ENCODE measurements around the gene PPM1N. TPM values are rescaled to one million over a fixed set of nuclear protein-coding genes. Genes with fewer than 3 reads are reported as not detected.

The PPM1N gene
- total and polyA plus RNA-seq, 2 of the 4 experiments (the other 2 are of a cell fraction), result 0.90 to 1.6 TPM

DNA sequence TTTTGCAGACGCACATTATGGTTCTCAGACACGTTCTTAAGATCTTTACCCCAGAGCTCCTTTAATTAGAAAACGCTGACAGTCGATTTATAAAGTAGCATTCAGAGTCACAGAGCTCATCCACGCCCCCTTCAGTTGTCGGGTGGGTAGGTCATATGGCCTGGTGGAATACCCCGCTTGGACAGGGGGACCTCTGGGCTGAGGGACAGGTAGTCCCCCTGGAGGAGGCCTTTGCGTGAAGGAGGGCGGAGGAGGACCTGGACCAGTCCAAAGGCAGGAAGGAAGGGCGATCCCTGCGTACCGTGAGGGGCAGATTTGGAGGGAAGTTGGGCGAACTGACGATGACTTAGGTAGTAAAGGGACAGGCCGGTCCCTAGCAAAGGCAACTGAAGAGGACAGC lies 29.5 kb downstream of the PPM1N start:
- Histone ChIP-seq H2BK120ac (ENCODE audit: low read depth, low read length) (no peak overlapping the region), H3K27me3 (ENCODE audit: control insufficient read depth, insufficient read depth, low read length) (no peaks in the 10 kb centered on the region), H4K8ac (ENCODE audit: low read depth in 2 of 2, low read length in 2 of 2) (no peak overlapping the region; a peak in 1 of 4 replicates), H2BK5ac (ENCODE audit: low read depth, low read length, poor library complexity, severe bottlenecking) (no peak overlapping the region), H2AFZ (replicated peaks; ENCODE audit: low read length, poor library complexity) (no peak overlapping the region), H3K4me3 (ENCODE audit: insufficient read depth, low read depth, low read length) (no peak overlapping the region), H3K56ac (ENCODE audit: extremely low read depth, insufficient read depth, low read length) (no peak overlapping the region), H3K14ac (replicated peaks; ENCODE audit: low read depth, low read length) (no peak overlapping the region), H3K27ac (ENCODE audit: insufficient read depth, low read length) (no peak overlapping the region), H4K20me1 (ENCODE audit: insufficient read depth, low read length) (peaks cover 39% of the 10 kb centered on the region), H3K4ac (ENCODE audit: low read depth, low read length) (no peak overlapping the region), H3K9me1 (ENCODE audit: insufficient read depth, low read length) (0 out of 2 replicates have a peak, but pooled peaks cover 4% of the 10 kb centered on the region), H2AK5ac (ENCODE audit: low read depth, low read length) (no peak overlapping the region), H3K79me1 (ENCODE audit: low read depth in 1 of 2, low read length in 2 of 2) (peaks cover 11 to 43% of the 10 kb centered on the region in 2 experiments), H2BK20ac (ENCODE audit: low read depth, low read length) (no peak overlapping the region), H3K4me1 (ENCODE audit: control insufficient read depth, insufficient read depth, low read length) (peaks cover 2% of the 10 kb centered on the region; the same call in 1 of the 2 replicates), H3K36me3 (ENCODE audit: control insufficient read depth, insufficient read depth, low read length) (peaks cover 39% of the 10 kb centered on the region), H3K4me2 (ENCODE audit: low read depth, low read length) (no peak overlapping the region), H3K9me3 (ENCODE audit: control insufficient read depth, insufficient read depth, low read length) (peaks cover 7% of the 10 kb centered on the region), H2BK15ac (ENCODE audit: low read depth, low read length) (no peak overlapping the region), H3K18ac (ENCODE audit: low read depth, low read length) (no peak overlapping the region), H4K5ac (ENCODE audit: low read depth, low read length) (no peak overlapping the region), H4K91ac (ENCODE audit: insufficient read depth, low read depth, low read length) (no peak overlapping the region), H2AK9ac (replicated peaks; ENCODE audit: low read depth, low read length, poor library complexity) (no peak overlapping the region), H3K9ac (ENCODE audit: low read depth, low read length) (no peak overlapping the region), H3K23ac (ENCODE audit: low read depth, low read length) (no peak overlapping the region)
- DNase-seq (no peak), ATAC-seq (ENCODE audit: low read depth) (no peak)
- BruUV-seq (replicated peaks), result no TSS peak
- ChIA-PET POLR2A (ENCODE audit: unreplicated experiment) (no interaction called here), CTCF (no interaction called here)
- no peak for TF ChIP-seq POLR2A (IDR thresholded peaks at IDR 0.05; ENCODE audit: low read depth, low read length)
- TF ChIP-seq, protein P1, sequence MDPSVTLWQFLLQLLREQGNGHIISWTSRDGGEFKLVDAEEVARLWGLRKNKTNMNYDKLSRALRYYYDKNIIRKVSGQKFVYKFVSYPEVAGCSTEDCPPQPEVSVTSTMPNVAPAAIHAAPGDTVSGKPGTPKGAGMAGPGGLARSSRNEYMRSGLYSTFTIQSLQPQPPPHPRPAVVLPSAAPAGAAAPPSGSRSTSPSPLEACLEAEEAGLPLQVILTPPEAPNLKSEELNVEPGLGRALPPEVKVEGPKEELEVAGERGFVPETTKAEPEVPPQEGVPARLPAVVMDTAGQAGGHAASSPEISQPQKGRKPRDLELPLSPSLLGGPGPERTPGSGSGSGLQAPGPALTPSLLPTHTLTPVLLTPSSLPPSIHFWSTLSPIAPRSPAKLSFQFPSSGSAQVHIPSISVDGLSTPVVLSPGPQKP (IDR thresholded peaks at IDR 0.05; ENCODE audit: borderline replicate concordance, low read depth, low read length), result no peak
- TF ChIP-seq BHLHE40 (IDR thresholded peaks at IDR 0.05; ENCODE audit: low read depth, low read length), result no peak
- TF ChIP-seq, protein P2, sequence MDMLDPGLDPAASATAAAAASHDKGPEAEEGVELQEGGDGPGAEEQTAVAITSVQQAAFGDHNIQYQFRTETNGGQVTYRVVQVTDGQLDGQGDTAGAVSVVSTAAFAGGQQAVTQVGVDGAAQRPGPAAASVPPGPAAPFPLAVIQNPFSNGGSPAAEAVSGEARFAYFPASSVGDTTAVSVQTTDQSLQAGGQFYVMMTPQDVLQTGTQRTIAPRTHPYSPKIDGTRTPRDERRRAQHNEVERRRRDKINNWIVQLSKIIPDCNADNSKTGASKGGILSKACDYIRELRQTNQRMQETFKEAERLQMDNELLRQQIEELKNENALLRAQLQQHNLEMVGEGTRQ (IDR thresholded peaks at IDR 0.05; ENCODE audit: low read depth, low read length), result no peak
- TF ChIP-seq MAZ (IDR thresholded peaks at IDR 0.05; ENCODE audit: borderline replicate concordance, low read depth, low read length), result no peak
- TF ChIP-seq FOS (IDR thresholded peaks at IDR 0.05; ENCODE audit: low read depth, low read length), result no peak
- no peak for TF ChIP-seq NFE2L2 (IDR thresholded peaks at IDR 0.05; ENCODE audit: low read depth, low read length)
- no peak for TF ChIP-seq CHD1 (IDR thresholded peaks at IDR 0.05; ENCODE audit: low read depth, low read length)
- TF ChIP-seq RFX5 (IDR thresholded peaks at IDR 0.05; ENCODE audit: low read depth, low read length), result no peak
- no peak for TF ChIP-seq RCOR1 (IDR thresholded peaks at IDR 0.05; ENCODE audit: insufficient replicate concordance, low read length)
- no peak for TF ChIP-seq MXI1 (IDR thresholded peaks at IDR 0.05; ENCODE audit: borderline replicate concordance, low read depth, low read length)
- no peak for TF ChIP-seq RAD21 (IDR thresholded peaks at IDR 0.05; ENCODE audit: low read length)
- TF ChIP-seq MAFK (IDR thresholded peaks at IDR 0.05; ENCODE audit: low read depth, low read length), result no peak
- TF ChIP-seq SMC3 (IDR thresholded peaks at IDR 0.05; ENCODE audit: low read depth, low read length), result no peak
- TF ChIP-seq CTCF (conservative IDR thresholded peaks at IDR 0.05; ENCODE audit: low read depth, low read length), result no peak
- TF ChIP-seq CEBPB (IDR thresholded peaks at IDR 0.05; ENCODE audit: low read depth, low read length), result no peak
- dilution Hi-C loops (cut with HindIII; ENCODE audit: low sequenced_read_pairs, unreplicated experiment) (no loop called here), in situ Hi-C loops (cut with MboI; ENCODE audit: low sequenced_read_pairs) (loop anchor here (10.0 kb wide), 1 partner anchor 117 kb away; no protein-coding TSS in a partner anchor), intact Hi-C loops (cut with micrococcal nuclease) (no loop called here)
- 97% methylated on average over 6 of the region's 15 CpGs; no CpG with 5 or more reads in 1 of the 2 experiments for WGBS, 2 experiments (ENCODE audit: extremely low coverage in 2 of 2, insufficient read length in 1 of 2)
